Neural progenitor cell (in vitro differentiated cells): Measurements from ENCODE around the gene HS2ST1.

Source experiments
- CTCF ChIP-seq: fragments of 200-600 bp; sonication (generic); IDR thresholded peaks from 2 replicates; pipeline ENCODE4 v1.5.1; 2017; ENCODE audit warnings: antibody characterized with exemption, mild to moderate bottlenecking
- EZH2 ChIP-seq: fragments of 200-600 bp; sonication (generic); IDR thresholded peaks from 2 replicates; pipeline ENCODE4 v1.6.1; 2017; ENCODE audit warnings: antibody characterized with exemption, mild to moderate bottlenecking, moderate library complexity
- EZH2phosphoT487 ChIP-seq: fragments of 200-600 bp; sonication (generic); IDR thresholded peaks from 2 replicates; pipeline ENCODE4 v1.6.1; 2017; ENCODE audit warnings: antibody characterized with exemption

DNA sequence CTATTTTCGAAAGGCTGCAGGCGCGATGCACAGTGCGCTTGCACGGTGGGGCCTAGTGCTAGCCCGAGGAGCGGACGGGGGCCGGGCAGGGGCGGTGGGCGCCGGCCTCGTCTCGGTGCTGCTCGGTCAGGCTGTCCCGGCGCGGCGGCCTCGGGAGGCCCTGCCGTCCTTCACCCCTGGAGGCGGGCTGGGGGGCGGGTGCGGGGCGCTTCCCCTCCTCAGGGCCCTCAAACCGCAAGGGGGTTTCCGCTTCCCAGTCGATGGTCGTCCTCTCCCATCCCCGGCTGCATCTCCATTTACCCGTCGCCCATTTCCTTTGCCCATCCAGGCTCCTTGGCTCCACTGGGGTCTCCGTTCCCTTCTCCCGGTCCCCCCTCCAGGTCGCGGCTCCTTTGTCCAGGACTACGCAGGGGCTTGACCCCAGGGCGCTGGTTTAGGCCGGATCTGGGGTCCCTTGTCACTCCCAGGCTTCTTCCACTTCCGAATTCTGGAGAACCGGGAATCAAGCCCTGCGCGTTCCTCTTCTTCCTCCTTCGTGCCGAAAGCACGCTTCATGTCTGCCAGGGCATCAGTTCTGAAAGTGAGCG, 217.9 kb downstream of the HS2ST1 start:
- no peak for TF ChIP-seq EZH2
- TF ChIP-seq CTCF, result no peak
- TF ChIP-seq EZH2phosphoT487, result no peak
